Large intestine (tissue), 3 donors: ENCODE data around the gene SMYD3. TPM values are rescaled to one million over a fixed set of nuclear protein-coding genes. Genes with fewer than 3 reads are reported as not detected.
A peak's percentile ranks its signal among the peaks of the same experiment; 100 is the strongest.
"Not testable (repeated sequence)": the region's sequence is repeated elsewhere in the genome, so short reads cannot be mapped to it uniquely, and the experiment has no call there.

ENCODE experiments used
- DNase-seq, 2 donors: peaks; one replicate each; pipeline versions ENCODE4 v3.0.0 to v3.0.0-alpha.2; 2013
- H3K27ac ChIP-seq: one replicate; pipeline ENCODE4 v1.5.1; 2013; ENCODE audit warnings: low read length
- H3K27me3 ChIP-seq: 2 replicates; pipeline ENCODE4 v1.6.1; 2013; ENCODE audit warnings: low read length; ENCODE audit not compliant: control insufficient read depth, insufficient read depth
- H3K36me3 ChIP-seq: 2 replicates; pipeline ENCODE4 v1.6.1; 2013; ENCODE audit warnings: low read length; ENCODE audit not compliant: control insufficient read depth, insufficient read depth
- H3K4me1 ChIP-seq: one replicate; pipeline ENCODE4 v1.6.1; 2013; ENCODE audit warnings: low read length; ENCODE audit not compliant: control insufficient read depth, insufficient read depth
- H3K4me3 ChIP-seq: one replicate; pipeline ENCODE4 v1.5.1; 2013; ENCODE audit warnings: low read length
- H3K9me3 ChIP-seq: one replicate; pipeline ENCODE4 v1.6.1; 2013; ENCODE audit warnings: mild to moderate bottlenecking, low read depth, low read length, moderate library complexity; ENCODE audit not compliant: control insufficient read depth
- WGBS: methylation state at CpG from one replicate; pipeline ENCODE4 v1.1.5; 2013; ENCODE audit warnings: low lambda C conversion rate; ENCODE audit not compliant: insufficient coverage; 5-methylcytosine and 5-hydroxymethylcytosine counted together
- polyA plus RNA-seq: library from polyadenylated mRNA; unstranded; fragments of 120-200 nt; gene quantifications from one replicate; pipeline ENCODE4 v1.2.1, GENCODE V29; 2013

The SMYD3 gene
- polyA plus RNA-seq, 1 donor: 12.0 TPM

GRCh38 chr1:246081138-246081702 is 425.9 kb downstream of the SMYD3 start:
- Histone ChIP-seq H3K27ac (no peak overlapping the region), H3K9me3 (peaks cover 4% of the 10 kb centered on the region), H3K4me1 (peaks cover 4% of the 10 kb centered on the region), H3K4me3 (no peak overlapping the region), H3K36me3 (no peaks in the 10 kb centered on the region), H3K27me3 (no peaks in the 10 kb centered on the region)
- DNase-seq: no peak
- WGBS: 86% methylated on average over 1 of the region's 4 CpGs

- 100% methylated on average over 2 of the region's 9 CpGs for WGBS
- H3K4me1 ChIP-seq: peaks cover 4% of the 10 kb centered on the region
Measured at GRCh38 chr1:246080031-246080430, 427.0 kb downstream of the SMYD3 start.

GRCh38 chr1:246078888-246079252 is 428.2 kb downstream of the SMYD3 start:
- Histone ChIP-seq H3K36me3 (no peaks in the 10 kb centered on the region), H3K4me1 (no peaks in the 10 kb centered on the region), H3K4me3 (no peak overlapping the region), H3K9me3 (peaks cover 4% of the 10 kb centered on the region), H3K27me3 (no peaks in the 10 kb centered on the region), H3K27ac (no peak overlapping the region)
- no CpG with 5 or more reads among the region's 1 CpG for WGBS
- no peak for DNase-seq

More at GRCh38 chr1:246080031-246080430, 427.0 kb downstream of the SMYD3 start:
- Histone ChIP-seq H3K36me3 (no peaks in the 10 kb centered on the region), H3K4me3 (no peak overlapping the region), H3K27ac (no peak overlapping the region), H3K9me3 (peaks cover 4% of the 10 kb centered on the region), H3K27me3 (no peaks in the 10 kb centered on the region)
- no peak for DNase-seq

GRCh38 chr1:246078126-246078887 is 428.8 kb downstream of the SMYD3 start:
- Histone ChIP-seq H3K27ac (no peak overlapping the region), H3K4me1 (no peaks in the 10 kb centered on the region), H3K9me3 (peaks cover 4% of the 10 kb centered on the region), H3K27me3 (no peaks in the 10 kb centered on the region), H3K4me3 (no peak overlapping the region), H3K36me3 (no peaks in the 10 kb centered on the region)
- DNase-seq: no peak
- WGBS: 71% methylated on average over 4 of the region's 9 CpGs

GRCh38 chr1:246077476-246077875 is 429.6 kb downstream of the SMYD3 start:
- Histone ChIP-seq H3K36me3 (no peaks in the 10 kb centered on the region), H3K9me3 (peaks cover 3% of the 10 kb centered on the region), H3K4me3 (no peak overlapping the region), H3K27me3 (no peaks in the 10 kb centered on the region), H3K27ac (no peak overlapping the region), H3K4me1 (no peaks in the 10 kb centered on the region)
- WGBS: 88% methylated on average over 1 of the region's 1 CpG
- no peak for DNase-seq

GRCh38 chr1:246074421-246074820 is 432.7 kb downstream of the SMYD3 start:
- DNase-seq: no peak
- Histone ChIP-seq H3K27me3 (no peaks in the 10 kb centered on the region), H3K36me3 (no peaks in the 10 kb centered on the region), H3K4me1 (no peaks in the 10 kb centered on the region), H3K4me3 (no peak overlapping the region), H3K27ac (no peak overlapping the region), H3K9me3 (no peaks in the 10 kb centered on the region)
- no CpG with 5 or more reads among the region's 2 CpGs for WGBS

- Histone ChIP-seq H3K9me3 (no peaks in the 10 kb centered on the region), H3K27me3 (no peaks in the 10 kb centered on the region), H3K4me1 (no peaks in the 10 kb centered on the region), H3K36me3 (no peaks in the 10 kb centered on the region), H3K27ac (no peak overlapping the region), H3K4me3 (no peak overlapping the region)
- 100% methylated on average over 2 of the region's 5 CpGs for WGBS
- no peak for DNase-seq
Measured at GRCh38 chr1:246072456-246072955, 434.6 kb downstream of the SMYD3 start.

GRCh38 chr1:246071981-246072380 is 435.1 kb downstream of the SMYD3 start:
- H3K4me1 ChIP-seq, H3K36me3 ChIP-seq, H3K9me3 ChIP-seq, H3K27ac ChIP-seq, H3K27me3 ChIP-seq, H3K4me3 ChIP-seq: not testable (repeated sequence)
- WGBS: no CpG with 5 or more reads among the region's 15 CpGs
- peak in 1 of 2 donors; percentile 6 for DNase-seq

GRCh38 chr1:246071561-246071960 is 435.5 kb downstream of the SMYD3 start:
- not testable (repeated sequence) for H3K36me3 ChIP-seq, H3K27ac ChIP-seq, H3K9me3 ChIP-seq, H3K4me3 ChIP-seq, H3K4me1 ChIP-seq, DNase-seq, H3K27me3 ChIP-seq
- WGBS: no CpG with 5 or more reads among the region's 11 CpGs

GRCh38 chr1:246069581-246069980 is 437.5 kb downstream of the SMYD3 start:
- no peak for DNase-seq
- no peak overlapping the region for H3K27ac ChIP-seq
- H3K4me1 ChIP-seq: no peaks in the 10 kb centered on the region
- WGBS: no CpG with 5 or more reads among the region's 6 CpGs
- H3K27me3 ChIP-seq: no peaks in the 10 kb centered on the region
- H3K4me3 ChIP-seq: no peak overlapping the region
- H3K36me3 ChIP-seq: no peaks in the 10 kb centered on the region
- no peaks in the 10 kb centered on the region for H3K9me3 ChIP-seq
